GM12878 (cell line): ENCODE data around the gene POP5. TPM values are rescaled to one million over a fixed set of nuclear protein-coding genes. Genes with fewer than 3 reads are reported as not detected.

Experiments used
- ATAC-seq: fragments of 200-7000 bp; cut with Tn5 transposase; 3 replicates; pipeline ENCODE4 v1.9.1; 2020; ENCODE audit warnings: mild to moderate bottlenecking, moderate library complexity
- Bru-seq: library from RNA; stranded (reverse); fragments of 400-500 nt; gene quantifications from one replicate; lab custom pipeline; 2021; lab: Mats Ljungman, UMichigan
- BruChase-seq, 2 experiments: library from RNA; stranded (reverse); fragments of 400-500 nt; gene quantifications; one replicate each; lab custom pipeline; 2021; lab: Mats Ljungman, UMichigan
- BruUV-seq: library from RNA; stranded (reverse); fragments of 400-500 nt; replicated peaks from 2 replicates; lab custom pipeline; 2021; lab: Mats Ljungman, UMichigan
- CTCF ChIA-PET: fragments of 300-600 bp; sonication (Branson Sonifier 250); formaldehyde crosslinking; extraction: SDS; loops from one replicate; lab custom pipeline; 2021; ENCODE audit warnings: inconsistent platforms; lab: Yijun Ruan, JAX
- POLR2A ChIA-PET: fragments of 350-600 bp; formaldehyde crosslinking; extraction: SDS; loops from one replicate; lab custom pipeline; 2021; ENCODE audit warnings: inconsistent platforms; lab: Charles Lee
- RAD21 ChIA-PET: fragments of 300-600 bp; sonication (Branson Sonifier 250); formaldehyde crosslinking; loops from one replicate; lab custom pipeline; 2023; ENCODE audit warnings: antibody characterized with exemption; ENCODE audit not compliant: unreplicated experiment; lab: Charles Lee
- SMC1A ChIA-PET: fragments of 300-600 bp; sonication (Branson Sonifier 250); formaldehyde crosslinking; loops from one replicate; lab custom pipeline; 2023; ENCODE audit not compliant: unreplicated experiment, uncharacterized antibody; lab: Charles Lee
- DNase-seq: peaks from one replicate; pipeline ENCODE4 v3.0.0-alpha.2; 2011; ENCODE audit warnings: low read depth, low spot score
- FAIRE-seq: peaks from 3 replicates; lab custom pipeline; 2011; peaks lifted over from hg19 to GRCh38; lab: Jason Lieb, UNC
- H2AFZ ChIP-seq: 2 replicates; pipeline ENCODE4 v1.6.0; 2011; ENCODE audit warnings: low read depth, low read length, control low read depth; ENCODE audit not compliant: control insufficient read depth
- H3K27ac ChIP-seq: 2 replicates; pipeline ENCODE4 v1.5.1; 2011; ENCODE audit warnings: control low read depth; ENCODE audit not compliant: control insufficient read depth, insufficient read depth
- H3K27me3 ChIP-seq, 2 experiments: replicated peaks in 1 of 2; 2 replicates each; pipeline versions ENCODE4 v1.6.0 to v1.6.1; 2011; ENCODE audit warnings: low read length in 1 of 2; ENCODE audit not compliant: control insufficient read depth in 2 of 2, insufficient read depth in 2 of 2
- H3K36me3 ChIP-seq, 2 experiments: 2 replicates each; pipeline ENCODE4 v1.5.1; 2011; ENCODE audit warnings: low read length in 1 of 2; ENCODE audit not compliant: control insufficient read depth in 2 of 2, insufficient read depth in 2 of 2
- H3K4me1 ChIP-seq: 2 replicates; pipeline ENCODE4 v1.6.1; 2011; ENCODE audit warnings: mild to moderate bottlenecking, low read length, moderate library complexity, mixed read lengths; ENCODE audit not compliant: control insufficient read depth, insufficient read depth
- H3K4me2 ChIP-seq: 2 replicates; pipeline ENCODE4 v1.6.0; 2011; ENCODE audit warnings: control low read depth; ENCODE audit not compliant: control insufficient read depth, insufficient read depth
- H3K4me3 ChIP-seq: fragments of 200-600 bp; sonication (generic); 2 replicates; pipeline ENCODE4 v1.5.1; 2016
- H3K79me2 ChIP-seq: 2 replicates; pipeline ENCODE4 v1.6.0; 2011; ENCODE audit warnings: low read length; ENCODE audit not compliant: control insufficient read depth, insufficient read depth
- H3K9ac ChIP-seq: 2 replicates; pipeline ENCODE4 v1.8.0; 2011; ENCODE audit warnings: low read length, control low read depth, mixed read lengths; ENCODE audit not compliant: control insufficient read depth, insufficient read depth
- H3K9me3 ChIP-seq: replicated peaks from 3 replicates; pipeline ENCODE4 v1.5.1; 2011; ENCODE audit warnings: mild to moderate bottlenecking, low read length; ENCODE audit not compliant: control insufficient read depth, insufficient read depth
- H4K20me1 ChIP-seq: 2 replicates; pipeline ENCODE4 v1.6.0; 2011; ENCODE audit not compliant: control insufficient read depth, insufficient read depth
- ASH2L ChIP-seq: fragments of 300-600, 200-600 bp; sonication (generic); IDR thresholded peaks from 2 replicates; pipeline ENCODE4 v1.6.1; 2017; ENCODE audit warnings: low read depth, mild to moderate bottlenecking, borderline replicate concordance
- BMI1 ChIP-seq: fragments of 450-650 bp; IDR thresholded peaks from 2 replicates; pipeline ENCODE4 v1.6.1; 2016; ENCODE audit warnings: mild to moderate bottlenecking, moderate library complexity, borderline replicate concordance
- E2F4 ChIP-seq: IDR thresholded peaks from 2 replicates; pipeline ENCODE4 v1.6.1; 2012; ENCODE audit warnings: low read depth, low read length, improper control_type of control experiment
- EZH2 ChIP-seq: IDR thresholded peaks from 2 replicates; pipeline ENCODE4 v1.6.1; 2012; ENCODE audit warnings: low read depth, mild to moderate bottlenecking, control low read depth, inconsistent platforms, low read length, borderline replicate concordance; ENCODE audit not compliant: control insufficient read depth
- HDAC6 ChIP-seq: fragments of 200-600 bp; sonication (generic); IDR thresholded peaks from one replicate; pipeline ENCODE4 v1.8.0; 2017; ENCODE audit warnings: antibody characterized with exemption; ENCODE audit not compliant: unreplicated experiment
- MTA3 ChIP-seq: IDR thresholded peaks from 2 replicates; pipeline ENCODE4 v1.6.1; 2012; ENCODE audit warnings: low read length, inconsistent platforms, borderline replicate concordance
- MYC ChIP-seq: IDR thresholded peaks from 2 replicates; pipeline ENCODE4 v1.6.1; 2011; ENCODE audit warnings: mild to moderate bottlenecking, low read length, moderate library complexity, inconsistent platforms; ENCODE audit not compliant: insufficient read depth, insufficient replicate concordance, insufficient read length, severe bottlenecking
- NFIC ChIP-seq: IDR thresholded peaks from 2 replicates; pipeline ENCODE4 v1.6.1; 2012; ENCODE audit warnings: low read depth, mild to moderate bottlenecking, inconsistent platforms, low read length, moderate library complexity
- NFYA ChIP-seq: IDR thresholded peaks from 2 replicates; pipeline ENCODE4 v1.6.1; 2011; ENCODE audit warnings: low read depth, mild to moderate bottlenecking, low read length, improper control_type of control experiment, borderline replicate concordance
- PKNOX1 ChIP-seq: fragments of 450-650 bp; IDR thresholded peaks from 2 replicates; pipeline ENCODE4 v1.6.1; 2016; ENCODE audit warnings: mild to moderate bottlenecking
- RB1 ChIP-seq: fragments of 450-650 bp; formaldehyde crosslinking; IDR thresholded peaks from 2 replicates; pipeline ENCODE4 v1.6.1; 2017; ENCODE audit warnings: mild to moderate bottlenecking, borderline replicate concordance
- SMC3 ChIP-seq: IDR thresholded peaks from 2 replicates; pipeline ENCODE4 v1.6.1; 2011; ENCODE audit warnings: low read length, improper control_type of control experiment, borderline replicate concordance
- SUPT20H ChIP-seq: IDR thresholded peaks from 2 replicates; pipeline ENCODE4 v1.6.1; 2011; ENCODE audit warnings: low read depth, mild to moderate bottlenecking, low read length, moderate library complexity, borderline replicate concordance; ENCODE audit not compliant: control insufficient read depth
- WGBS: methylation state at CpG from one replicate; pipeline ENCODE4 v1.1.6; 2016; ENCODE audit warnings: low lambda C conversion rate; ENCODE audit not compliant: insufficient replicate concordance, insufficient coverage; ENCODE audit errors: missing lambda C conversion rate; 5-methylcytosine and 5-hydroxymethylcytosine counted together
- in situ Hi-C: fragments of 300-500 bp; cut with MboI; formaldehyde crosslinking; loops from 9 replicates; pipeline ENCODE4 v1.14.3; 2018; ENCODE audit warnings: mixed read lengths
- intact Hi-C: fragments of 100-400 bp; cut with micrococcal nuclease; formaldehyde crosslinking; loops from one replicate; pipeline ENCODE4 v1.14.2; 2022; ENCODE audit not compliant: unreplicated experiment
- long read RNA-seq, 2 experiments: library from polyadenylated mRNA; unstranded; transcript quantifications; one replicate each; pipeline ENCODE4 v2.0.0, GENCODE V29; 2019 to 2020
- polyA minus RNA-seq, 3 experiments: library from RNA; depleted of rRNA, polyadenylated mRNA; stranded (reverse); fragments of >200 nt; gene quantifications; 2 replicates each; pipeline ENCODE4 v1.2.3, GENCODE V29; 2011
- polyA plus RNA-seq, 11 experiments: library from polyadenylated mRNA; depleted of rRNA in 4 of 11; unstranded in 6 of 11; stranded (reverse) in 5 of 11; fragments of >200 nt; fragmentation: Nextera tagmentation in 4 of 11; fragmentation: Illumina TruSeq in 1 of 11; extraction: Ambion mirVana in 4 of 11; extraction: Trizol in 1 of 11; gene quantifications; 1 replicate in 1 of 11; 2 replicates in 10 of 11; pipeline versions ENCODE4 v1.2.1 to v1.2.3, GENCODE V29; 2011 to 2016; ENCODE audit warnings: inconsistent platforms in 2 of 11, missing spikeins in 2 of 11, low read depth in 1 of 11
- total RNA-seq, 4 experiments: library from RNA; depleted of rRNA in 3 of 4; stranded (reverse); fragments of >200 nt in 3 of 4; fragmentation: Illumina TruSeq in 1 of 4; extraction: Trizol in 1 of 4; gene quantifications; 2 replicates each; pipeline versions ENCODE4 v1.2.1 to v1.2.3, GENCODE V29; 2013 to 2021

Gene POP5
- total RNA-seq (2013; cell fraction: nucleolus; rRNA removed), result 52.1 and 61.3 TPM in 2 replicates
- total RNA-seq (2014; rRNA removed), result 64.6 and 73.9 TPM in 2 replicates
- 50.3 and 51.0 TPM in 2 replicates for total RNA-seq (2014; rRNA removed; fragmentation: Illumina TruSeq; extraction: Trizol)
- 52.8 and 59.2 TPM in 2 replicates for total RNA-seq (2021)
- 49.5 TPM for polyA plus RNA-seq (2011; ENCODE audit: low read depth)
- 75.2 and 85.6 TPM in 2 replicates for polyA plus RNA-seq (2011; rRNA removed)
- polyA plus RNA-seq (2011; cell fraction: cytosol; rRNA removed), result 96.7 and 104 TPM in 2 replicates
- 62.5 and 70.9 TPM in 2 replicates for polyA plus RNA-seq (2011; cell fraction: nucleus; rRNA removed)
- polyA plus RNA-seq (2012), result 44.6 and 45.2 TPM in 2 replicates
- polyA plus RNA-seq (2014; fragmentation: Illumina TruSeq; extraction: Trizol), result 39.7 and 50.9 TPM in 2 replicates
- 100 to 1,000 TPM; 217 to 234 TPM for polyA plus RNA-seq (2014; fragmentation: Nextera tagmentation; extraction: Ambion mirVana)
- polyA plus RNA-seq (2014; rRNA removed), result 69.0 and 81.8 TPM in 2 replicates
- polyA plus RNA-seq (2016; fragmentation: Nextera tagmentation; extraction: Ambion mirVana), result 100 to 1,000 TPM; 138 to 148 TPM
- polyA minus RNA-seq (2011; rRNA and poly(A)+ RNA removed), result 44.5 and 53.5 TPM in 2 replicates
- 15.4 and 22.2 TPM in 2 replicates for polyA minus RNA-seq (2011; cell fraction: cytosol; rRNA and poly(A)+ RNA removed)
- polyA minus RNA-seq (2011; cell fraction: nucleus; rRNA and poly(A)+ RNA removed), result 23.5 and 41.2 TPM in 2 replicates
- percentile 77 among the genes with signal in this experiment for Bru-seq, nascent RNA
- BruChase-seq, experiment 1, labeled RNA remaining after a 6-hour chase, result percentile 67 among the genes with signal in this experiment
- BruChase-seq, experiment 2, labeled RNA remaining after a 2-hour chase, result percentile 67 among the genes with signal in this experiment
- long read RNA-seq, experiment 1, transcript POP5-202 (5 exons, 801 nt), result major isoform, 24 of 36 reads
- long read RNA-seq, experiment 1, transcript POP5-208 (4 exons, 821 nt), result minor isoform, 9 of 36 reads
- long read RNA-seq, experiment 1, partial matches to known transcripts, result 0 of 36 reads
- long read RNA-seq, experiment 1, other reads (novel, unspliced or antisense), result 1 of 36 reads
- long read RNA-seq, experiment 2, transcript POP5-201 (4 exons, 913 nt), result minor isoform, 7 of 148 reads
- long read RNA-seq, experiment 2, transcript POP5-202 (5 exons, 801 nt), result major isoform, 109 of 148 reads
- long read RNA-seq, experiment 2, transcript POP5-203 (3 exons, 494 nt), result minor isoform, 7 of 148 reads
- long read RNA-seq, experiment 2, partial matches to known transcripts, result 0 of 148 reads
- long read RNA-seq, experiment 2, other reads (novel, unspliced or antisense), result 17 of 148 reads

GRCh38 chr12:120580787-120581723 is at the start of gene POP5:
POP5 (minus strand) TSS chr12:120581402; CDS start chr12:120581362, 40 bp downstream.
- ChIA-PET RAD21 (interaction anchor here (0.6 to 5.0 kb wide), 26 partner anchors 16 to 529 kb away, joined by 3 to 57 read pairs (median 4); partner anchors contain the start of genes ACADS, COQ5, DYNLL1 and MLEC), POLR2A (interaction anchor here (0.5 to 2.1 kb wide), 17 partner anchors 11 to 816 kb away, joined by 3 to 14 read pairs (median 4); partner anchors contain the start of genes MLEC and RNU4-2), CTCF (interaction anchor here (0.6 to 6.5 kb wide), 48 partner anchors 8 to 829 kb away, joined by 3 to 104 read pairs (median 4); partner anchors contain the start of genes ACADS, COX6A1, RNU4-2 and SIRT4), SMC1A (interaction anchor here (0.5 to 5.4 kb wide), 31 partner anchors 10 to 519 kb away, joined by 3 to 40 read pairs (median 5); partner anchors contain the start of genes ACADS, C12orf43, COX6A1 and PLA2G1B)
- ATAC-seq (peak; percentile 95), DNase-seq (peak; percentile 93), FAIRE-seq (peak; percentile 100)
- H4K20me1 ChIP-seq, result no peaks in the 10 kb centered on the region
- intact Hi-C loops, result loop anchor here (2.0 to 5.0 kb wide), 6 partner anchors 66 to 516 kb away; partner anchors contain the start of gene SPPL3
- H3K79me2 ChIP-seq, result peaks cover 7% of the 10 kb centered on the region
- in situ Hi-C loops, result loop anchor here (5.0 kb wide), 1 partner anchor 131 kb away; the partner anchor contains the start of gene UNC119B
- no peaks in the 10 kb centered on the region; a peak in 1 of 4 replicates for H3K27me3 ChIP-seq
- H3K4me2 ChIP-seq, result peak within 1 kb of the TSS; percentile 91
- H3K4me1 ChIP-seq, result peaks cover 11% of the 10 kb centered on the region
- H3K36me3 ChIP-seq, result peaks cover 5 to 21% of the 10 kb centered on the region in 2 experiments
- TSS peak; percentile 90 for BruUV-seq
- peak within 1 kb of the TSS; percentile 44 for H3K27ac ChIP-seq
- peak within 1 kb of the TSS; percentile 91 for H3K4me3 ChIP-seq
- under 1% methylated on average over 56 of the region's 56 CpGs for WGBS
- peak within 1 kb of the TSS; percentile 95 for H2AFZ ChIP-seq
- H3K9me3 ChIP-seq, result no peaks in the 10 kb centered on the region
- peak within 1 kb of the TSS; percentile 84 for H3K9ac ChIP-seq
- no peak for TF ChIP-seq ASH2L
- no peak for TF ChIP-seq BMI1
- TF ChIP-seq EZH2, result no peak
- no peak for TF ChIP-seq E2F4
- TF ChIP-seq SUPT20H, result no peak
- peak; percentile 38; the same call in 1 of the 2 replicates for TF ChIP-seq RB1
- peak; percentile 80 for TF ChIP-seq PKNOX1
- no peak for TF ChIP-seq SMC3
- TF ChIP-seq HDAC6, result no peak
- no peak for TF ChIP-seq NFIC
- no peak for TF ChIP-seq MTA3
- no peak; the same call in 1 of the 2 replicates for TF ChIP-seq NFYA
- TF ChIP-seq MYC, result no peak
